ENCODE measurements around the gene RARB.

DNA sequence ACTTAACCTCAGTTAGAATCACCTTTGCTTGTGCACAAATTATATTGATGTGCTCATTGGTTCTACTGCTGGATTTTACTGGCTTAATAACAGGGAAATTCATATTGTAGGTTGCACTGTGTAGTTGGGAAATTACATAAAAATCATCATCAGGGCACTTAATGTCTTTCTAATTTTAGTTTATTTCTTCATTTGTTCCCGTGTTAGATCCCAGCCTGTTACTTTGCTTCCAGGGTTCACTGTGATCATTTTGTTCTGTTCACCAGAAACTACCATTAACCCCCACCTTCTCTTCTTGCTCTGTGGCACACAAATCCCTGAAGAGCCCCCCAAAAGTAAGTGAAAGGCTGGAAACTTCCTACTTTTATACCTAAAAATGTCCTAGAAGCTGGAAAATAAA, 80.4 kb downstream of the RARB start:
- TF ChIP-seq CSDC2 (CRISPR knock-in tag; IDR thresholded peaks at IDR 0.05) (no peak), ZFP3 (CRISPR knock-in tag; IDR thresholded peaks at IDR 0.05) (no peak), PPARA (CRISPR knock-in tag; IDR thresholded peaks at IDR 0.05; ENCODE audit: borderline replicate concordance) (no peak), ARNTL (CRISPR knock-in tag; IDR thresholded peaks at IDR 0.05; ENCODE audit: borderline replicate concordance, low read depth) (no peak)
- TF ChIP-seq, protein P1, sequence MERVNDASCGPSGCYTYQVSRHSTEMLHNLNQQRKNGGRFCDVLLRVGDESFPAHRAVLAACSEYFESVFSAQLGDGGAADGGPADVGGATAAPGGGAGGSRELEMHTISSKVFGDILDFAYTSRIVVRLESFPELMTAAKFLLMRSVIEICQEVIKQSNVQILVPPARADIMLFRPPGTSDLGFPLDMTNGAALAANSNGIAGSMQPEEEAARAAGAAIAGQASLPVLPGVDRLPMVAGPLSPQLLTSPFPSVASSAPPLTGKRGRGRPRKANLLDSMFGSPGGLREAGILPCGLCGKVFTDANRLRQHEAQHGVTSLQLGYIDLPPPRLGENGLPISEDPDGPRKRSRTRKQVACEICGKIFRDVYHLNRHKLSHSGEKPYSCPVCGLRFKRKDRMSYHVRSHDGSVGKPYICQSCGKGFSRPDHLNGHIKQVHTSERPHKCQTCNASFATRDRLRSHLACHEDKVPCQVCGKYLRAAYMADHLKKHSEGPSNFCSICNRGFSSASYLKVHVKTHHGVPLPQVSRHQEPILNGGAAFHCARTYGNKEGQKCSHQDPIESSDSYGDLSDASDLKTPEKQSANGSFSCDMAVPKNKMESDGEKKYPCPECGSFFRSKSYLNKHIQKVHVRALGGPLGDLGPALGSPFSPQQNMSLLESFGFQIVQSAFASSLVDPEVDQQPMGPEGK (CRISPR knock-in tag; IDR thresholded peaks at IDR 0.05; ENCODE audit: borderline replicate concordance): no peak
- TF ChIP-seq, protein P2, sequence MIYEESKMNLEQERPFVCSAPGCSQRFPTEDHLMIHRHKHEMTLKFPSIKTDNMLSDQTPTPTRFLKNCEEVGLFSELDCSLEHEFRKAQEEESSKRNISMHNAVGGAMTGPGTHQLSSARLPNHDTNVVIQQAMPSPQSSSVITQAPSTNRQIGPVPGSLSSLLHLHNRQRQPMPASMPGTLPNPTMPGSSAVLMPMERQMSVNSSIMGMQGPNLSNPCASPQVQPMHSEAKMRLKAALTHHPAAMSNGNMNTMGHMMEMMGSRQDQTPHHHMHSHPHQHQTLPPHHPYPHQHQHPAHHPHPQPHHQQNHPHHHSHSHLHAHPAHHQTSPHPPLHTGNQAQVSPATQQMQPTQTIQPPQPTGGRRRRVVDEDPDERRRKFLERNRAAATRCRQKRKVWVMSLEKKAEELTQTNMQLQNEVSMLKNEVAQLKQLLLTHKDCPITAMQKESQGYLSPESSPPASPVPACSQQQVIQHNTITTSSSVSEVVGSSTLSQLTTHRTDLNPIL (CRISPR knock-in tag; IDR thresholded peaks at IDR 0.05; ENCODE audit: low read depth): no peak

All from SK-N-SH treated with all-trans-retinoic acid at 6 μM for 48 hours (cell line).